SK-N-MC (cell line): ENCODE data around the gene MISP.

ENCODE experiments used
- DNase-seq: peaks from one replicate; pipeline ENCODE4 v3.0.0-alpha.2; 2011; ENCODE audit warnings: low read depth, low spot score
- H3K27ac ChIP-seq: fragments of 200-600 bp; sonication (generic); 2 replicates; pipeline ENCODE4 v1.5.1; 2016; ENCODE audit warnings: mixed run types
- H3K36me3 ChIP-seq: fragments of 200-600 bp; sonication (generic); 2 replicates; pipeline ENCODE4 v1.6.1; 2017; ENCODE audit warnings: antibody characterized with exemption, low read length, mixed read lengths; ENCODE audit not compliant: insufficient read depth
- H3K4me3 ChIP-seq: fragments of 200-600 bp; sonication (generic); 2 replicates; pipeline ENCODE4 v1.5.1; 2016
- H3K9ac ChIP-seq: fragments of 200-600 bp; sonication (generic); 2 replicates; pipeline ENCODE4 v1.8.0; 2017; ENCODE audit warnings: mixed run types, mixed read lengths; ENCODE audit not compliant: insufficient read length
- H3K9me3 ChIP-seq: fragments of 200-600 bp; sonication (generic); 2 replicates; pipeline ENCODE4 v1.6.1; 2017; ENCODE audit warnings: low read depth, mild to moderate bottlenecking, antibody characterized with exemption, low read length, moderate library complexity, mixed read lengths
- EZH2 ChIP-seq: fragments of 200-600 bp; sonication (generic); IDR thresholded peaks from one replicate; pipeline ENCODE4 v1.6.1; 2017; ENCODE audit warnings: antibody characterized with exemption
- FOXP2 ChIP-seq: optimal IDR thresholded peaks from 2 replicates; pipeline ENCODE3; 2011; ENCODE audit warnings: mild to moderate bottlenecking, moderate library complexity; ENCODE audit not compliant: insufficient read depth; ENCODE audit errors: extremely low read length, control extremely low read depth
- POLR2AphosphoS5 ChIP-seq: IDR thresholded peaks from 2 replicates; pipeline ENCODE4 v1.6.1; 2012; ENCODE audit warnings: mild to moderate bottlenecking, low read depth, low read length, borderline replicate concordance

The MISP gene

DNA sequence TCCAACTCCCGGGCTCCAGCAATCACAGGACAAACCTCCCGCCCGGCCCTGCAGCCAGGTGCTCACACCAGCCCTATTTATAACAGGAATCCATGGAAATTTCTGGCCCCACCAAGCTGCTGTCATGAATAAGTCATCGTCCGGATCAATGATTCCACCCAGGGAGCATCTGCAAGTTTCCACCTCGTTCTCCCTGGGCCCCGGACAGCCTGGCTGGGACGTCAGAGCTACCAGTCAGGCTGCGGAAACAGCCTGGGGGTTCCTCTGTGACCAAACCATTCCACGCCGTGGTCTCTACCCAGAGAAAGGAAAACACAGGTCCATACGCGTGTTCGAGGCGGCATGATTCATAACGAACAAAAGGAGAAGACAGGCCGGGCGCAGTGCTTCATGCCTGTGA is 25.6 kb downstream of the MISP start:
- no peak overlapping the region for H3K9ac ChIP-seq
- no peak for DNase-seq

DNA sequence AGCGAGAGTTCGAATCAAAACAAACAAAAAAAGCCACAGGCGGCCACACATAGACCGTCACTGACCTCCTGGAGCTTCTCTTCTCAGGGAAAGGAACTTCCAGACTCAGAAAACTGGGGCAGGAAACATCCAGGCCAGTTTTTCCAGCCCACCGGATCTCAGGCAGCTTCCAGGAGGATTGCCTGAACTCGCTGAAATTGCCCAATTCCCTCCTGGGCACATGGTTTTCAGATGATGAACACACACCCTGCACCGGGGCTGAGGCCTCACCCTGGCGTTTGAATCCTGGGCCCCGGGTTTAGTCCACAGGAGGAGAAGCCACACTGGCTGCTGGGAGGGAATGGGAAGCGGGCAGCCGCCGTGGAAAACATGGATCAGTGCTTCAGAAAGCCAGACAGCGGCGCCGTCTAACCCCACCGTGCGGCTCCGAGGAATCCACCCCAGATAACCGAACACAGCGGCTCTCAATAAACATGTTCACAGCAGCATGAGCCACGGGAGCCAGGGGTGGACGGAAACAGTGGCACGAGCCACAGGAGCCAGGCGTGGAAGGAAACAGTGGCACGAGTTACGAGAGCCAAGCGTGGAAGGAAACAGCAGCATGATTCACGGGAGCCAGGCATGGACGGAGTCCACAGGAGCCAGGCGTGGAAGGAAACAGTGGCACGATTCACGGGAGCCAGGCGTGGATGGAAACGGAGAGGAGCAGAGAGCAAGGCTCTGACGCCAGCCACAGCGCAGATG is 28.2 kb downstream of the MISP start:
- no peaks in the 10 kb centered on the region for H3K36me3 ChIP-seq
- TF ChIP-seq FOXP2: no peak
- TF ChIP-seq POLR2AphosphoS5: no peak
- TF ChIP-seq EZH2: no peak
- DNase-seq: peak; percentile 34
- H3K27ac ChIP-seq: peak overlapping the region; percentile 2; the same call in 1 of the 2 replicates
- H3K9me3 ChIP-seq: no peaks in the 10 kb centered on the region
- H3K4me3 ChIP-seq: no peak overlapping the region
- H3K9ac ChIP-seq: peak overlapping the region; percentile 8

More for the DNA sequence above, 25.6 kb downstream of the MISP start:
- Histone ChIP-seq H3K27ac (no peak overlapping the region), H3K4me3 (no peak overlapping the region), H3K9me3 (no peaks in the 10 kb centered on the region), H3K36me3 (no peaks in the 10 kb centered on the region)
- TF ChIP-seq POLR2AphosphoS5 (no peak), FOXP2 (no peak), EZH2 (no peak)

DNA sequence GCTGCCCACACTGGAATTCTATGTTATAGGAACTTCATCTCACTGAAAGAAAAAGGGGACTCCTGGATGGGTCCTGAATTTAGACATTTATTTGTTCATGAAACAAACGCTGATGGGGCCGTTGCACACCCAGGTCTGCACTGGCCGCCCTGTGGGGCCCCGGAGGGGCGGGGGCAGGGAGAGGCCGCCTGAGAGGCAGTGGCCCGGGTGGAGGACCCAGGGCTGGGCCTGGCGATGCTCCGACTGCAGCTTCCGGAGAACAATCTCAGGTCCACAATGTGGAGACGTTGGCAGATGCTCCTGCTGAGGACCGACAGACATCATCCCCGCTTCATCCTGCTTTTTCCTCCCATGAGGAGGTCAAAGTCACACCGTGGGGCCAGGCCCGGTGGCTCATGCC is 30.0 kb downstream of the MISP start:
- Histone ChIP-seq H3K9ac (no peak overlapping the region), H3K36me3 (no peaks in the 10 kb centered on the region), H3K27ac (no peak overlapping the region), H3K9me3 (no peaks in the 10 kb centered on the region), H3K4me3 (no peak overlapping the region)
- TF ChIP-seq POLR2AphosphoS5 (no peak), EZH2 (no peak), FOXP2 (no peak)
- no peak for DNase-seq

DNA sequence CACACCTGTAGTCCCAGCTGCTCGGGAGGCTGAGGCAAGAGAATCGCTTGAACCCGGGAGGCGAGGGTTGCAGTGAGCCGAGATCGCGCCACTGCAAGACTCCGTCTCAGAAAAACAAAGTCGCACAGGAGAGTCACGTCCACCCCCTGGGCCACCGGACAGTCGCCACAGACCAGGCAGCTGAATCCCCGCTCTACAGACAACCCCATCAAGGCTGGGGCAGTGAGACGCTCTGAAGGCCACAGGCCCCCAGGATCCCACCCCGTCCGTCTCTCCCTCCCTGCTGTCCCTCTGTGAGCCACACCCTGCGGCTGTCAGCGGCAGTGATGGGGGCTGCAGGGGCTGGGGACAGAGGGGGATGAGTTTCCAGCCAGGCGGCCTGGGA is 30.9 kb downstream of the MISP start:
- H3K36me3 ChIP-seq: no peaks in the 10 kb centered on the region
- no peak for DNase-seq
- no peak overlapping the region for H3K4me3 ChIP-seq
- H3K9ac ChIP-seq: no peak overlapping the region
- TF ChIP-seq FOXP2 (no peak), POLR2AphosphoS5 (no peak)
- no peaks in the 10 kb centered on the region for H3K9me3 ChIP-seq
- H3K27ac ChIP-seq: no peak overlapping the region

DNA sequence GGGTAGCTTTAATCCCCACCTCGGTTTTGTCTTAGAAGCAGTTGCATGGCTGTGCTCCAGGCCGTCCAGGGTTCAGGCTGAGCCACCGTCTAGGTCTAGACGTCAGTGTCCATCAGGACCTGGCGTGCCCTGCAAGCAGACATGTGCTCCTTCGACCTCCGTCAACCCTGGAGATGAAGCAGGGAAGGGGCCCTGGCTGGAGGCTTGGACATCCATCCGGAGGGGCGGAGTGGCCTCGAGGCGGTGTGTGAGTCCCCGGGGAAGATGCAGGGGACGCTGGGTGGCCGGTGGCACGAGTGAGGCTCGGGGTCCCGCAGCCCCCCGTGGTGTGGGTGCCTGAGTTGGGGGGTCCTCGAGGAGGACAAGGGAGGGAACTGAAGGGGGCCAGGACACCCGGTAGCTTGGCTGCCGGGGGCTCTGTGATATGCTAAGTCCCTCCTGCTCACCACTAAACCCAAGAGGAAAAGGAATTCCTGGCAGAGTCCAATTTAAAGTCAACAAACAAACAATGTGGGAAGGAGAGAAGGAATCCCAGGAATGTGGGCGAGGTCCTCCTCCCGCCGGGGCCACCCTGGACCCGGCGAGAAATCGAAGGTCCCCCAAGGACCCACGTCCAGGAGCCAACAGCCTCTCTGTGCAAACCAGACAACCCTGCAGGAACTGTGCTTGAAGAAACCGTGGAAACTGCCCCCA is 31.4 kb downstream of the MISP start:
- DNase-seq: no peak
- H3K9me3 ChIP-seq: no peaks in the 10 kb centered on the region
- no peak overlapping the region for H3K4me3 ChIP-seq
- H3K9ac ChIP-seq: peak overlapping the region; percentile 65
- peak overlapping the region; percentile 68 for H3K27ac ChIP-seq
- no peak for TF ChIP-seq POLR2AphosphoS5
- no peak for TF ChIP-seq EZH2
- TF ChIP-seq FOXP2: no peak
- no peaks in the 10 kb centered on the region for H3K36me3 ChIP-seq

DNA sequence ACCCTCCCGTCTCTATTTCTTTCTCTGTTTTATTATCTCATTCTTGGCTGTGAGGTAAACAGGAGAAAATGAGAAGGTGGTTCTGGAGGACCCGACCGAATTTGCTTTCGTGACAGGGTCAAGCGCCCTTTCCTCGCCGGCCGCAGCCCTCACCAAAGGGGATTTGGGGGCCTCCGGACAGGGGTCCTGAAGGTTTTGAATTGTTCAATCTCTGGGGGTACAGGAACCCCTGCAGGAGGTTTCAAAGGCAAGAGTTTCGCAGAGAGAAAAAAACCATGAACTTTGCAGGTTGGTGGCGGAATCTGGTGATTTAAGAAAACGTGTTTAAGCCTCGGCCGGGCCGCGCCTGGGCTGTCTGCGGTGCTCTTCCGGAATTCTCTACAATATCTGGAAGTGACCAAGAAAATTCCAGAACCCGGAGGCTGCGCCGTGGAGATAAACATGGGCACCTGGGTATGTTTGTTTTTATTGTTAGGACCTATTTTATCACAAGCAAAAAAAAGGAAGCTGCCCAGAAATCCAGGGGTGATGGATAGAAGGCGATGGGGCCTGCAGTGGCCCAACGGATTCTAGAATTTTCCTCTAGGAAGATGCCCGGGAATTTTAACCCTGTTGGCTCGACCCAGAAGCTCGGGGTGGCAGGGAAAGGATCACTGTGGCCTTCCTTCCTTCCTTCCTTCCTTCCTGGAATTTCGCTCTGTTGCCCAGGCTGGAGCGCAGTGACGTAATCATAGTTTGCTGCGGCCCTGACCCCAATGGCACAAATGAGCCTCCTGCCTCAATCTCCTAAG is 32.2 kb downstream of the MISP start:
- no peaks in the 10 kb centered on the region for H3K36me3 ChIP-seq
- H3K27ac ChIP-seq: peak overlapping the region; percentile 68; the same call in 1 of the 2 replicates
- H3K9me3 ChIP-seq: no peaks in the 10 kb centered on the region
- no peak for TF ChIP-seq FOXP2
- TF ChIP-seq EZH2: no peak
- TF ChIP-seq POLR2AphosphoS5: no peak
- peak overlapping the region; percentile 65 for H3K9ac ChIP-seq
- no peak for DNase-seq
- no peak overlapping the region for H3K4me3 ChIP-seq

DNA sequence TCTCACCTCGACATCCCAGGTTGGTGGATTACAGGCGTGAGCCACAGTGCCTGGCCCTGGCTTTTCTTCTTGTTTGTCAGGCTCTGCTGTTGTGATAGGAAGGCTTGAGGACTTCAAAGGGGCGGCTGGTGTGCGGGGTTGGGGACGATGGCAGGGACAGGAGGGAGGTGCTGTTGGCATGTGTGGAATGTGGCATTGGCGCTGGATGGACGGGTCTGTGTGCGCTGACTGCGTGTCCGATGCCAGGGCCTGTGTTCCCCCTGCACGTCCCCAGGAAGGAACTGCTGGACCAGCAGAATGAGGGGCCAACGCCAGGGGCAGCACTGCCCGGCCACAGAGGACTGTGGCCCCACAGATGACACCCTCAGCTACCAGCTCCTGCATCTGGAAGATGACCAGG is 33.6 kb downstream of the MISP start:
- H3K9ac ChIP-seq: no peak overlapping the region
- H3K4me3 ChIP-seq: no peak overlapping the region
- no peak for DNase-seq
- no peaks in the 10 kb centered on the region for H3K9me3 ChIP-seq
- H3K36me3 ChIP-seq: no peaks in the 10 kb centered on the region
- H3K27ac ChIP-seq: no peak overlapping the region
- TF ChIP-seq FOXP2 (no peak), POLR2AphosphoS5 (no peak), EZH2 (no peak)

DNA sequence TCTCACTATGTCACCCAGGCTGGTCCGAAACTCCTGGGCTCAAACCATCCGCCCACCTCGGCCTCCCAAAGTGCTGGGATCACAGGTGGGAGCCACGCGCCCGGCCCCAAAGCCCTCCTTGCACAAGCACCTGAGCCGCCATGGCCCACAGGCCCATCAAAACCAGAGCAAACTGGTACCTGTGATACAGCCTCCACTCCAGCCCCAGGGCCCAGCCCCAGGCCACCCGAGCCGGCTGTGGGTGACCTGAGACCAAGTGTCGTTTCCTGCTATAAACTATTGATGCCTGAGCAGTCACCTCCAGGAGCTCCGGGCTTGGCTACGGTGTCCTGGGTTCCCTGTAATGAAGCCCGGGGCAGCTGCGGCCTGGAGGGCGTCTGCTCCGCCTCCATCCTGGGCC is 36.6 kb downstream of the MISP start:
- Histone ChIP-seq H3K36me3 (no peaks in the 10 kb centered on the region), H3K9me3 (no peaks in the 10 kb centered on the region), H3K4me3 (no peak overlapping the region), H3K27ac (no peak overlapping the region), H3K9ac (no peak overlapping the region)
- TF ChIP-seq POLR2AphosphoS5: no peak
- TF ChIP-seq FOXP2: no peak
- no peak for TF ChIP-seq EZH2
- DNase-seq: no peak
